Measurements from ENCODE around the gene WFS1.

- TF ChIP-seq, protein P1, sequence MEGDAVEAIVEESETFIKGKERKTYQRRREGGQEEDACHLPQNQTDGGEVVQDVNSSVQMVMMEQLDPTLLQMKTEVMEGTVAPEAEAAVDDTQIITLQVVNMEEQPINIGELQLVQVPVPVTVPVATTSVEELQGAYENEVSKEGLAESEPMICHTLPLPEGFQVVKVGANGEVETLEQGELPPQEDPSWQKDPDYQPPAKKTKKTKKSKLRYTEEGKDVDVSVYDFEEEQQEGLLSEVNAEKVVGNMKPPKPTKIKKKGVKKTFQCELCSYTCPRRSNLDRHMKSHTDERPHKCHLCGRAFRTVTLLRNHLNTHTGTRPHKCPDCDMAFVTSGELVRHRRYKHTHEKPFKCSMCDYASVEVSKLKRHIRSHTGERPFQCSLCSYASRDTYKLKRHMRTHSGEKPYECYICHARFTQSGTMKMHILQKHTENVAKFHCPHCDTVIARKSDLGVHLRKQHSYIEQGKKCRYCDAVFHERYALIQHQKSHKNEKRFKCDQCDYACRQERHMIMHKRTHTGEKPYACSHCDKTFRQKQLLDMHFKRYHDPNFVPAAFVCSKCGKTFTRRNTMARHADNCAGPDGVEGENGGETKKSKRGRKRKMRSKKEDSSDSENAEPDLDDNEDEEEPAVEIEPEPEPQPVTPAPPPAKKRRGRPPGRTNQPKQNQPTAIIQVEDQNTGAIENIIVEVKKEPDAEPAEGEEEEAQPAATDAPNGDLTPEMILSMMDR (IDR thresholded peaks at IDR 0.05) = no peak
- TF ChIP-seq POLR2A (IDR thresholded peaks at IDR 0.05) = no peak
Observed at GRCh38 chr4:6330384-6330767, 60.7 kb downstream of the WFS1 start.
